HepG2 (cell line): Measurements from ENCODE around the gene LRRC42. TPM values are rescaled to one million over a fixed set of nuclear protein-coding genes. Genes with fewer than 3 reads are reported as not detected.

ENCODE experiments used
- ATAC-seq: fragments of 200-7000 bp; cut with Tn5 transposase; 3 replicates; pipeline ENCODE4 v1.9.1; 2020; ENCODE audit warnings: mild to moderate bottlenecking, moderate library complexity
- BruUV-seq: library from RNA; stranded (reverse); fragments of 400-500 nt; replicated peaks from 2 replicates; lab custom pipeline; 2021; lab: Mats Ljungman, UMichigan
- CTCF ChIA-PET: fragments of 300-600 bp; formaldehyde crosslinking; extraction: SDS; loops from one replicate; lab custom pipeline; 2021; ENCODE audit warnings: low total read pairs, inconsistent platforms, low intra/inter-chr PET ratio; lab: Yijun Ruan, JAX
- POLR2A ChIA-PET: fragments of 350-600 bp; sonication (Branson Sonifier 250); formaldehyde crosslinking; loops from one replicate; lab custom pipeline; 2020; ENCODE audit warnings: antibody characterized with exemption, inconsistent platforms; lab: Yijun Ruan, JAX
- DNase-seq: peaks from one replicate; pipeline ENCODE4 v3.0.0-alpha.2; 2015; ENCODE audit warnings: low spot score
- FAIRE-seq: peaks from 3 replicates; lab custom pipeline; 2011; peaks lifted over from hg19 to GRCh38; lab: Jason Lieb, UNC
- H2AFZ ChIP-seq: one replicate; pipeline ENCODE4 v1.6.1; 2011; ENCODE audit warnings: low read length, inconsistent platforms
- H3K27ac ChIP-seq: fragments of 300-600 bp; 3 replicates; pipeline ENCODE4 v1.8.0; 2011; ENCODE audit warnings: mixed run types, mild to moderate bottlenecking, mixed read lengths, low read length, inconsistent platforms; ENCODE audit not compliant: insufficient read depth; ENCODE audit errors: extremely low read length
- H3K27me3 ChIP-seq, 2 experiments: fragments of 200-600 bp in 1 of 2; 2 replicates in 1 of 2; 3 replicates in 1 of 2; pipeline versions ENCODE4 v1.6.0 to v1.8.0; 2011; ENCODE audit warnings: low read length in 2 of 2, mild to moderate bottlenecking in 2 of 2, moderate library complexity in 2 of 2, inconsistent platforms in 1 of 2; ENCODE audit not compliant: insufficient read depth in 2 of 2, control insufficient read depth in 1 of 2
- H3K36me3 ChIP-seq, 2 experiments: fragments of 200-600 bp in 1 of 2; replicated peaks in 1 of 2; 2 replicates in 1 of 2; 3 replicates in 1 of 2; pipeline versions ENCODE4 v1.5.1 to v1.8.0; 2011; ENCODE audit warnings: low read length in 2 of 2, inconsistent platforms in 1 of 2; ENCODE audit not compliant: insufficient read depth in 2 of 2, control insufficient read depth in 1 of 2
- H3K4me1 ChIP-seq: 2 replicates; pipeline ENCODE4 v1.5.1; 2012; ENCODE audit warnings: low read length, inconsistent platforms; ENCODE audit not compliant: insufficient read depth
- H3K4me2 ChIP-seq: 2 replicates; pipeline ENCODE4 v1.6.0; 2011; ENCODE audit warnings: low read depth, low read length, inconsistent platforms
- H3K4me3 ChIP-seq, 3 experiments: fragments of 200-600 bp in 1 of 3; sonication (generic), shearing (Covaris generic) in 1 of 3; replicated peaks in 1 of 3; 2 replicates each; pipeline ENCODE4 v1.5.1; 2011 to 2016; ENCODE audit warnings: low read length in 3 of 3, inconsistent platforms in 2 of 3, low read depth in 2 of 3, mild to moderate bottlenecking in 2 of 3, control low read depth in 1 of 3, mixed read lengths in 1 of 3; ENCODE audit not compliant: insufficient read depth in 1 of 3
- H3K79me2 ChIP-seq: one replicate; pipeline ENCODE4 v1.6.1; 2011; ENCODE audit warnings: low read length, inconsistent platforms; ENCODE audit not compliant: insufficient read depth
- H3K9ac ChIP-seq: 2 replicates; pipeline ENCODE4 v1.6.0; 2011; ENCODE audit warnings: mild to moderate bottlenecking, low read depth, low read length, inconsistent platforms; ENCODE audit not compliant: insufficient read depth
- H3K9me3 ChIP-seq: 2 replicates; pipeline ENCODE4 v1.5.1; 2012; ENCODE audit warnings: mild to moderate bottlenecking, low read length
- H4K20me1 ChIP-seq: 2 replicates; pipeline ENCODE4 v1.6.0; 2011; ENCODE audit warnings: inconsistent platforms, mild to moderate bottlenecking, low read length, moderate library complexity; ENCODE audit not compliant: insufficient read depth
- RAD21 ChIP-seq: fragments of 450-650 bp; formaldehyde crosslinking; IDR thresholded peaks from 2 replicates; pipeline ENCODE4 v1.5.0; 2020; ENCODE audit warnings: mild to moderate bottlenecking
- SMC3 ChIP-seq: IDR thresholded peaks from 2 replicates; pipeline ENCODE4 v1.6.1; 2011; ENCODE audit warnings: low read length, improper control_type of control experiment
- SRSF1 ChIP-seq: fragments of 200-400 bp; formaldehyde crosslinking; optimal IDR thresholded peaks from 2 replicates; pipeline ENCODE3; 2017; ENCODE audit warnings: mild to moderate bottlenecking, low read depth, low read length, moderate library complexity
- STAG1 ChIP-seq: sonication (generic); formaldehyde crosslinking; IDR thresholded peaks from 2 replicates; pipeline ENCODE4 v1.4.0; 2020; ENCODE audit warnings: missing genetic modification reagents
- THYN1 ChIP-seq: sonication (generic); formaldehyde crosslinking; IDR thresholded peaks from 2 replicates; pipeline ENCODE4 v1.8.1; 2023; ENCODE audit warnings: low read depth, mild to moderate bottlenecking, moderate library complexity, missing genetic modification reagents, borderline replicate concordance
- YY1 ChIP-seq: IDR thresholded peaks from 2 replicates; pipeline ENCODE4 v1.6.1; 2011; ENCODE audit warnings: low read length, low read depth, moderate library complexity, mild to moderate bottlenecking; ENCODE audit not compliant: insufficient read depth, insufficient replicate concordance
- ZFP41 ChIP-seq: sonication (generic); formaldehyde crosslinking; IDR thresholded peaks from 2 replicates; pipeline ENCODE4 v1.4.0; 2020; ENCODE audit warnings: mild to moderate bottlenecking, missing genetic modification reagents, borderline replicate concordance
- in situ Hi-C: cut with HindIII; loops from 2 replicates; pipeline ENCODE4 v1.10.0; 2017; ENCODE audit warnings: low pct_unique_long_range_greater_than_20kb; ENCODE audit not compliant: extremely low pct_ligation_motif_present
- intact Hi-C: fragments of 100-400 bp; cut with micrococcal nuclease; formaldehyde crosslinking; loops from one replicate; pipeline ENCODE4 v1.10.0; 2022; ENCODE audit not compliant: unreplicated experiment
- polyA plus RNA-seq, 8 experiments: library from polyadenylated mRNA; depleted of rRNA in 3 of 8; stranded (reverse) in 7 of 8; unstranded in 1 of 8; fragments of >200 nt; fragmentation: Illumina TruSeq in 4 of 8; extraction: Trizol in 4 of 8; gene quantifications; 2 replicates each; pipeline versions ENCODE4 v1.2.1 to v1.2.3, GENCODE V29; 2011 to 2016; ENCODE audit warnings: low read depth in 4 of 8, missing spikeins in 1 of 8, mixed read lengths in 1 of 8; ENCODE audit not compliant: insufficient read depth in 1 of 8
- total RNA-seq, 5 experiments: library from RNA; depleted of rRNA; stranded (reverse); fragments of >200 nt; fragmentation: Illumina TruSeq; extraction: Trizol; gene quantifications; 2 replicates each; pipeline ENCODE4 v1.2.3, GENCODE V29; 2016; ENCODE audit warnings: low read depth in 1 of 5
- TF ChIP-seq, protein P1 (sequence below): sonication (generic); formaldehyde crosslinking; IDR thresholded peaks from 2 replicates; pipeline ENCODE4 v1.5.0; 2020; ENCODE audit warnings: mild to moderate bottlenecking, missing genetic modification reagents, moderate library complexity
- TF ChIP-seq, protein P2 (sequence below): sonication (generic); formaldehyde crosslinking; IDR thresholded peaks from 2 replicates; pipeline ENCODE4 v1.5.0; 2020; ENCODE audit warnings: missing genetic modification reagents

LRRC42 gene
- total and polyA plus RNA-seq, 2 of the 13 experiments (the other 11 are each of a cell fraction or from before 2014, with no cell fraction given), result 30.6 to 43.6 TPM

DNA sequence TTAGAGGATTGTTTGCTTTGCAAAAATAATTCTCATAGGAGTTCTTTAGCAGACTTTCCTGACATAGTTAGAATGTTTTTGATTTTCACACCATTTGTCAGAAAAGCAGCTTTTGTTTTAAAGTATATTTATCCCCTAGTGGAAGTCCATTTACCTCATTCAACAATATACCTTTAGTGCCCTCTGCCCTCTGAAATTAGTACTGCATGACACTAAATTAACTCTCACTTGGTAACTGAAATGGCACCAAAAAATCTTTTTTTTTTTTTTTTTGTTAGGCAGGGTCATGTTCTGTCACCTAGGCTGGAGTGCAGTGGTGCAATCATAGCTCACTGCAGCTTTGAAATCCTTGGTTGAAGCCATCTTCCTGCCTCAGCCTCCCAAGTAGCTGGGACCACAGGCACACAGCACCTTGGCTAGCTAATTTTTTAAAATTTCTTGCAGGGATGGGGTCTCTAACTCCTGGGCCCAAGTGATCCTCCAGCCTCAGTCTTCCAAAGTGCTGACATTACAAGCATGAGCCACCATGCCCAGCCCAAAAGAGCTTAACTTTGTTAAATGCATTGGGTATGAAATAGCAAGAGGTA, 13.6 kb downstream of the LRRC42 start:
- intact Hi-C loops, result no loop called here
- peak; percentile 38; the same call in 1 of the 3 replicates for ATAC-seq
- Histone ChIP-seq H3K27ac (no peak overlapping the region), H3K27me3 (no peaks in the 10 kb centered on the region), H3K36me3 (peaks cover 19 to 75% of the 10 kb centered on the region in 2 experiments), H2AFZ (no peak overlapping the region), H3K79me2 (peaks cover 4% of the 10 kb centered on the region), H4K20me1 (no peaks in the 10 kb centered on the region), H3K9ac (no peak overlapping the region), H3K4me3 (no peak overlapping the region), H3K4me1 (peaks cover 19% of the 10 kb centered on the region), H3K9me3 (no peaks in the 10 kb centered on the region), H3K4me2 (no peak overlapping the region)
- FAIRE-seq, result peak; percentile 70
- DNase-seq, result peak; percentile 35
- POLR2A ChIA-PET, result interaction anchor here (1.2 to 1.4 kb wide), 2 partner anchors 11 to 14 kb away, joined by 4 to 5 read pairs; partner anchors contain the start of gene IFT25
- BruUV-seq, result no TSS peak
- TF ChIP-seq STAG1 (CRISPR knock-in tag), result peak; percentile 70
- TF ChIP-seq, protein P1, sequence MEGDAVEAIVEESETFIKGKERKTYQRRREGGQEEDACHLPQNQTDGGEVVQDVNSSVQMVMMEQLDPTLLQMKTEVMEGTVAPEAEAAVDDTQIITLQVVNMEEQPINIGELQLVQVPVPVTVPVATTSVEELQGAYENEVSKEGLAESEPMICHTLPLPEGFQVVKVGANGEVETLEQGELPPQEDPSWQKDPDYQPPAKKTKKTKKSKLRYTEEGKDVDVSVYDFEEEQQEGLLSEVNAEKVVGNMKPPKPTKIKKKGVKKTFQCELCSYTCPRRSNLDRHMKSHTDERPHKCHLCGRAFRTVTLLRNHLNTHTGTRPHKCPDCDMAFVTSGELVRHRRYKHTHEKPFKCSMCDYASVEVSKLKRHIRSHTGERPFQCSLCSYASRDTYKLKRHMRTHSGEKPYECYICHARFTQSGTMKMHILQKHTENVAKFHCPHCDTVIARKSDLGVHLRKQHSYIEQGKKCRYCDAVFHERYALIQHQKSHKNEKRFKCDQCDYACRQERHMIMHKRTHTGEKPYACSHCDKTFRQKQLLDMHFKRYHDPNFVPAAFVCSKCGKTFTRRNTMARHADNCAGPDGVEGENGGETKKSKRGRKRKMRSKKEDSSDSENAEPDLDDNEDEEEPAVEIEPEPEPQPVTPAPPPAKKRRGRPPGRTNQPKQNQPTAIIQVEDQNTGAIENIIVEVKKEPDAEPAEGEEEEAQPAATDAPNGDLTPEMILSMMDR (CRISPR knock-in tag), result peak; percentile 47
- TF ChIP-seq SMC3, result peak; percentile 63
- TF ChIP-seq SRSF1, result no peak
- no peak for TF ChIP-seq ZFP41 (CRISPR knock-in tag)
- TF ChIP-seq, protein P2, sequence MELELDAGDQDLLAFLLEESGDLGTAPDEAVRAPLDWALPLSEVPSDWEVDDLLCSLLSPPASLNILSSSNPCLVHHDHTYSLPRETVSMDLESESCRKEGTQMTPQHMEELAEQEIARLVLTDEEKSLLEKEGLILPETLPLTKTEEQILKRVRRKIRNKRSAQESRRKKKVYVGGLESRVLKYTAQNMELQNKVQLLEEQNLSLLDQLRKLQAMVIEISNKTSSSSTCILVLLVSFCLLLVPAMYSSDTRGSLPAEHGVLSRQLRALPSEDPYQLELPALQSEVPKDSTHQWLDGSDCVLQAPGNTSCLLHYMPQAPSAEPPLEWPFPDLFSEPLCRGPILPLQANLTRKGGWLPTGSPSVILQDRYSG (CRISPR knock-in tag), result no peak
- TF ChIP-seq YY1, result no peak
- TF ChIP-seq THYN1 (CRISPR knock-in tag), result no peak
- TF ChIP-seq RAD21 (CRISPR knock-in tag), result 0 out of 2 replicates have a peak, but pooled peaks have one; percentile 41
- in situ Hi-C loops, result no loop called here
- CTCF ChIA-PET, result interaction anchor here (1.1 to 3.3 kb wide), 4 partner anchors 11 to 99 kb away, joined by 3 to 29 read pairs (median 16); no protein-coding TSS in a partner anchor
